NB4 (cell line): ENCODE results near the gene KYNU.

Experiments
- DNase-seq: peaks from one replicate; pipeline ENCODE4 v3.0.0; 2010; ENCODE audit warnings: low read depth
- H3K4me3 ChIP-seq: one replicate; pipeline ENCODE4 v1.5.1; 2011; ENCODE audit warnings: mild to moderate bottlenecking, low read depth, low read length, moderate library complexity
- CTCF ChIP-seq: IDR thresholded peaks from one replicate; pipeline ENCODE4 v1.5.1; 2012; ENCODE audit warnings: low read depth, low read length
- MAX ChIP-seq: IDR thresholded peaks from 2 replicates; pipeline ENCODE4 v1.6.1; 2011; ENCODE audit warnings: low read depth, low read length
- MYC ChIP-seq: IDR thresholded peaks from 2 replicates; pipeline ENCODE4 v1.6.1; 2011; ENCODE audit warnings: low read depth, low read length
- POLR2A ChIP-seq: IDR thresholded peaks from 2 replicates; pipeline ENCODE4 v1.6.1; 2011; ENCODE audit warnings: mild to moderate bottlenecking; ENCODE audit not compliant: insufficient read length; ENCODE audit errors: extremely low read depth

Gene KYNU

DNA sequence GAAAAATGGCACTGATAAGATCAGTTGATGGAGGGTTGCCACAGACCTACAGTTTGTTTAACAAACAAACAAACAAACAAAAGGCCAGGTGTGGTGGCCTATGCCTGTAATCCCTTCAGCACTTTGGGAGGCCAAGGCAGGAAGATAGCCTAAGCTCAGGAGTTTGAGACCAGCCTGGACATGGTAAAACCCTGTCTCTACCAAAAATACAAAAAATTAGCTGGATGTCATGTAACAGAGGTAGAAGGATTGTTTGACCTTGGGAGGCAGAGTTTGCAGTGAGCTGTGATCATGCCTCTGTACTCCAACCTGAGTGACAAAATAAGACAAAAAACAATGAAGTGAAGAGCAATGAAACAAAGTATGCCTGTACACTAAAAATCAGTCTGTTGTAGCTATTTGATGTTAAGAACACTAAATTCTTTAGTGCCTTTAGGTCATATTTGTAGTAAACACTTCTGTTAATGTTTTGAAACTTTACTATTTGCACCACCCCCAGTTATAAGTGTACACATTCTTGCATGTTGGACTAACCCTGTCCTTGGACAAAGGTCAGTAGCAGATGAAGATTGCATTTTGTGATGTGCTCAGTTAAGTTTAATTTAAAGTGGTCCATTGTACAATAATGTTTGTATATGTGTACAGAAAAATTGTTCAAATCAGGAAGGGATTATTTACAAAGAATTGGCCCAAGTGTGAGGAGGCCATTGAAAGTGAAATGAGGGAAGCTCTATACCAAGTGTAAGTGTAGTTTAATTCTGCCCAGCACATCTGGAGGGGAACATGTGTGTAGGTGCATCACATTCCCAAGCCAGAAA lies 73.9 kb downstream of the KYNU start:
- DNase-seq = no peak
- no peak overlapping the region for H3K4me3 ChIP-seq
- no peak for TF ChIP-seq CTCF
- TF ChIP-seq POLR2A = no peak
- TF ChIP-seq MAX = no peak
- no peak for TF ChIP-seq MYC

GRCh38 chr2:142952018-142952417 lies 74.6 kb downstream of the KYNU start:
- TF ChIP-seq MAX = no peak
- TF ChIP-seq CTCF = no peak
- TF ChIP-seq POLR2A = no peak
- TF ChIP-seq MYC = no peak
- DNase-seq = no peak
- no peak overlapping the region for H3K4me3 ChIP-seq

- TF ChIP-seq MYC (no peak), MAX (no peak), CTCF (no peak), POLR2A (no peak)
- no peak overlapping the region for H3K4me3 ChIP-seq
- DNase-seq = no peak
These were observed 75.5 kb downstream of the KYNU start for GRCh38 chr2:142952793-142953494.

DNA sequence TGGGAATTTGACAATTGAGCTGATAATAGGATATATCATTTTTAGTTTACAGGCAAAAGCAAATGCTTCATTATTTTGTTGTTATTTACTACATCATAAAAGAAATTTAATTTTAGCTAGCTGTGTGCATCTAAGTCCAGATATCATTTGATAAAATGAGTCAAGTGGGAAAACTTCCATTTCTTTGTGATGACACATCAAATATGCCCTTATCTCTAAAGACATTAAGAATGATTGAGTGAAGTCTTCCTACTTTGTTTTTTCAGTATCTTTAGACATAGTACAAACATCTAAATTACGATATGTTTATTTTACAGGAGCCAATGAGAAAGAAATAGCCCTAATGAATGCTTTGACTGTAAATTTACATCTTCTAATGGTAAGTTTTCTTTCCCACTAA lies 77.0 kb downstream of the KYNU start:
- DNase-seq = no peak
- H3K4me3 ChIP-seq = no peak overlapping the region
- TF ChIP-seq CTCF (no peak), POLR2A (no peak), MYC (no peak)

- TF ChIP-seq MAX (no peak), CTCF (no peak)
- no peak for DNase-seq
- H3K4me3 ChIP-seq = no peak overlapping the region
These were observed 79.7 kb downstream of the KYNU start for GRCh38 chr2:142957144-142957543.

GRCh38 chr2:142961202-142961601 lies 83.7 kb downstream of the KYNU start:
- DNase-seq = no peak
- TF ChIP-seq POLR2A = no peak
- no peak for TF ChIP-seq CTCF
- no peak for TF ChIP-seq MAX
- no peak for TF ChIP-seq MYC
- H3K4me3 ChIP-seq = no peak overlapping the region
